DMS114 treated with DMSO at 0.1 percent for 48 hours (cell line): ENCODE results near the gene ARF6.
"Not testable (repeated sequence)": the region's sequence is repeated elsewhere in the genome, so short reads cannot be mapped to it uniquely, and the experiment has no call there.

Experiments
- DNase-seq: peaks from one replicate; lab custom pipeline; 2025; ENCODE audit not compliant: unreplicated experiment; lab: John Stamatoyannopoulos, UW

Gene ARF6

DNA sequence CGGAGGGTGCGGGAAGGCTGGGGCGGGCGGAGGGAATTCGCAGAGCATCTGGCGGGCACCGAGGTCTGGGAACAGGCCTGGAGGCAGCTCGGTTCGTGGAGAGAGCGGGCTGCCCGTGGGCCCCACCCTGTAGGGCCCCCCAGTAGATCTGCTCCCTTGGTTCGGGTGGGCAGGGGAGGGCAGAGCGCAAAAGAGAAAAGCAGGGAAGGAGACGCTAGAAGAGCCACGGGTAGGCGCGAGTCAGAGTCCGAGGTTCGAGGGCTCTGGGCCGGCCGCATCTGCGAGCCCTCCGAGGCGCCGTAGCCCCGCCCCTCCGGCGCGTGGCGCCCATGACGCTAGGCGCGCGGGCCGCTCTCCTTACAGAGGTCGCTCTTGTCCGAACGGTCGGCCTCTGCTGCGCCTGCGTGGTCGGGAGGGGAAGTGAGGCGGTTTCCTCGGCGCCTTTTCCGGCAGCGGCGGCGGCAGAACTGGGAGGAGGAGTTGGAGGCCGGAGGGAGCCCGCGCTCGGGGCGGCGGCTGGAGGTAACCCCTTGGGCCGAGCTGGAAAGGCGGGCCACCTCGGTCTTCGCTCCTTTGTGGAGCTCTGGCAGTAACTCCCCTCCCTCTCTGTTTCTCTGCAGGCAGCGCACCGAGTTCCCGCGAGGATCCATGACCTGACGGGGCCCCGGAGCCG lies at the start of gene ARF6:
ARF6 (plus strand) TSS at position 447 of the 673 bp plus-strand sequence. CDS start 655 bp downstream, outside the sequence.
- peak; percentile 83 for DNase-seq

DNA sequence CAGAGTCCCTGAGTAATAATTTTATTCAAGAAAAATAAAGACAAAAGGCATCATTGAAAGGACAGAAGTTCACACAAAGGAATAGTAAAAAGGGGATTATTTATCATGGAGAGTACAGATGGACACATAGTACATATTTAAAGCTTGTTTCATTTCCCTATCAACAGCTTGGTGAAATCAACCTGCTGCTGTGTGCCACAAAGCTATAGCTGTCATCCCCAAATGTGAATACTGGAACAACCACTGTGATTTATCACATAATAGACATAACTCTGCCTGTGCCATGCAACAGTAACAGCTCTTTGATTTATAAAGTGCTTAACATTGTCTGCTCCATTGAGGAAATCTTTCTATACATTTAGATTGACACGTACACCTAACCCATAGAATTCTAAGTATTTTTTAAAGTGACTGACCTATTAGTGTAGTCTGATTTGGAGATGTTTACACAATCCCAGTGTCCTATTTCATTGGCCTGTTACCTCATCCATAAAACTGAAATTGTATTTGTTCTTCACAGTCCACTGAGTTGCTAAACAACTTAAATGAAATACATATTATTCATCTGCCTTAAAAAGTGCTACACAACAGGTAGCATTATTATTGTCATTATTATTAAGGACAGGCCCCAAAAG lies 43.6 kb upstream of the ARF6 start:
- DNase-seq, result no peak

DNA sequence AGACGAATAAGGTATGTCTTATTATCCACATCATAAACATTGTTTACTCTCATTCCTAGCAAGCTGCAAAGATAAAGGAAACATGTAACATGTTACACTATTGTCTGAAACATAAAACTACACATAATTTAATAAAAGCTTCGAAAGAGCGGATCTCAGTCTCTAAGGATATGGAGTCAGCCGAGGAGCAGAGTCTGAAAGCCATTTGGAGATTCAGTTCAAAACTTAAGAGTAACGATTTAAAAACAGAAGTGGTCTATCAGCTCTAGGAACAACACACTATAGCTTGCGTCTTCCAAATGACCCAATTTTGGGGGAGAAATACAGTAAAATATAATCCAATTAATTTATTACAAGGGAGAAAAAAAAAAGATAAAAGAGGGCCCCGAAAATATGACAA lies 41.1 kb upstream of the ARF6 start:
- DNase-seq, result no peak

DNA sequence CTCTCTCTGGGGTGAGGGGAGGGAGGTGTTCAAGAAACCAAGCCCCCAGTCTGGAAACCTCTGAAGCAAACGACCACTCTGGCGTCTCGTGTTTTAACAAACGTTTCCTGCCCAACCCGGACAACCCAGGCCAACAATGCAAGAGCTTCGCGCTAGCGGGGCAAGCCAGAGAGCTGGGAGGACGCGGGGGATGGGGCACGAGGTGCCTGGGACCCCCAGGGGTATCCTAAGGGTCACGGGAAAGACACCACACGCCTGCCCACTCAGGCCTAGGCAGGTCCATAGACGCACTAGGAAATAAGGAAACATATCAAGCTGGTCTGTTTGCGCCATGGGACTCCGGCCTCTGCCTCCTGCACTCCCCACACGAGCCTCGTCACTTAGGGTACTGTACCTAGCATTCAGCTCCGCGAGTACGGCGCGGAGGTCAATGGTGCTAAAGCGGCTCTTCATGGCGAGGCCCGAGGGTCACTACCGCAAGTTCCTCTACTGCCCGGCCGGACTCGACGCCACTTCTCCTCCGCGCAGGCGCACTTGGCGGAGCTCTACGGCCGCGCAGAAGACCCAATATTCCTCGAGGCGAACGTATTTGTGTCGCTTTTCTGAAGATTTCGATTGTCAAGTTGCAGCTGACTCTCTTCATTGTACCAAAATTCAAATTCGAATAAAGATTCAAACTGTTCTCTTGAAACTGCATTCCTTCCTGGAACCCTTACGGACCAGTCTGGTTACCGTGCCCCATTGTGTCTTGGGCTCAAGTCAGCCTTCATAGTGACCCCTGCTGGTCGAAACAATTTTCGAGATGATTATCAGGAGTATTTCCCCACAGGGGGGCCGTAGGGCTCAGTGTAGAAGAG lies 40.4 kb upstream of the ARF6 start, which contains the start of gene NEMF:
NEMF (minus strand) TSS at position 488 of the 857 bp plus-strand sequence; CDS start at position 453, 35 bp downstream.
- DNase-seq, result peak; percentile 88

DNA sequence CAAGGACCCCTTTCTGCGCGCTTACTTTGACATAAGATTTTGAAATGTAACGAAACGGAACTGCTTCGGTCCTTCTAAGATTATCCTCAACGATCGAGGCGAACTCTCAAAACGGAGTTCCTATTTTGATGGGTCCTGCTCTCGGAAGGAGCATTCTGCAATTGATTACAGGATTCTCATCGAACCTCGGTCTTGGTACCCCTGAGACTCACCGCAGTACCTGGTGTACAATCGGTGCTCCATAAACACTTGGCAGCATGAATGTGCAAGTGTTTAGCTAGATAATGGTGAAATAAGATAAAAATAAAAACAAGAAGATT lies 39.8 kb upstream of the ARF6 start:
- DNase-seq, result no peak

DNA sequence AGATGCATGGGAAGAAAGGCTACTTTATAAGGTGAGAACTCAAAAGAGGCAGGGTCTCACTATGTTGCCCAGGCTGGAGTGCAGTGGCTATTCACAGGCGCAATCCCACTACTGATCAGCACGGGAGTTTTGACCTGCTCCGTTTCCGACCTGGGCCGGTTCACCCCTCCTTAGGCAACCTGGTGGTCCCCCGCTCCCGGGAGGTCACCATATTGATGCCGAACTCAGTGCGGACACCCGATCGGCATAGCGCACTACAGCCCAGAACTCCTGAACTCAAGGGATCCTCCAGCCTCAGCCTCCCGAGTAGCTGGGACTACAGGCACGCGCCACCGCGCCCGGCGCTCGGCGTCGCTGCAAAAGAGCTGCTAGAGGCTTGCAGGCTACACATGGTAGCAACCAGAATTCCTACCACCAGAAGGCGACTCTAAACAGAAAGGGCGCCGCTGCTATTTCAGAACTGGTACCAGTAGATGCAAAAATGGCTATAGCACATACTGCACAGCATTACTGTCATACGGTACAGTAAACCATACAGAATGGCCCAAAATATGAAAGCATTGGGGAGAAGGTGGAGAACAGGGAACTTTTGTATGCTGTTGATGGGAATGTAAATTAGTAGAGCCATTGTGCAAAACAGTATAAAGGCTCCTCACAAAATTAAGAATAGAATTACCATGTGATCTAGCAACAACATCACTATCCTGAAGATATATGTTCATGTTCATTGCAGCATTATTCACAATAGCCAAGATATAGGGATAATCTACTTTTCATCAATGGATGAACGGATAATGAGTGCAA lies 39.1 kb upstream of the ARF6 start:
- DNase-seq, result peak; percentile 43

DNA sequence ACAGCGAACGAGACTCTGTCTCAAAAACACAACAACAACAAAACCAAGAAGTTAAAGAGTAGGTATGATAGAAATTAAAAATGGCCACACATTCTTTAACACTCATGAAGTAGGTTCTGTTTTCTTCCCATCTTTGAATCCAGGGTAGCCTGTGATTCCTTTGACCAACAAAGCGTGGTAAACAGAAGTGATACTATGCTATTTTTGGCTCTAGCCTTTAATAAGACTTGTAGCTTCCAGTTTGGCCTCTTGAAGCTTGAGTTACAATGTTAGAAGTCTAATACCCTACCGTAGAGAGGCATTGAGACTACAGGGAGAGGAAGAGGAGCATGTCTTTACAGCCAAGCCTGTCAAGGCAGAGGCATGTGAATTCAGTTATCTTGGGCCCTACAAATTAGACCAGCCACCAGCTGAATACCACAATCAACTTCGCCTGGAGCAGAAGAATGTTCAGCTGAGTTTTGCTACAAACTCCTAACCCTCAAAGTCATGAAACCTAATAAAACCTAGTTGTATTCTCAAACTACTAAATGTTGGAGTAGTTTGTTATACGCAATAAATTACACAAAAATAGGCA lies 35.4 kb upstream of the ARF6 start:
- no peak for DNase-seq

DNA sequence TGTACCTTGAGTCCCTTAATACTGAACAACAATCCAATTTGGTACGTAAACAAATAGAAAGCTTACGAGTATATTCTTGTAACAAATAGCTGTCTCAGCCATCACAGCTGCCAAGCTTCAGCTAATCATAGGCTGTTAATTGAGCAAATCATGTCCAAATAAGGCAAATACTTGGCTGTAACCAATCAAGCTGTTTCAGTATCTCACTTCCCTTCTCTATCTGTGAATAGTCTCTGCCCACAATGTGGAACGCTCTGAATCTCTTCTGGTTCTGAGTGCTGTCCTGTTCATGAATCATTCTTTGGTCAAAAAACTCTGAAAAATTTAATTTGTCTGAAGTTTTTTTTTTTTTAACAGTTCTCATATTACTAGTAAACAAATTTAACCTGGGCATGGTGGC lies 34.5 kb upstream of the ARF6 start:
- DNase-seq, result no peak

DNA sequence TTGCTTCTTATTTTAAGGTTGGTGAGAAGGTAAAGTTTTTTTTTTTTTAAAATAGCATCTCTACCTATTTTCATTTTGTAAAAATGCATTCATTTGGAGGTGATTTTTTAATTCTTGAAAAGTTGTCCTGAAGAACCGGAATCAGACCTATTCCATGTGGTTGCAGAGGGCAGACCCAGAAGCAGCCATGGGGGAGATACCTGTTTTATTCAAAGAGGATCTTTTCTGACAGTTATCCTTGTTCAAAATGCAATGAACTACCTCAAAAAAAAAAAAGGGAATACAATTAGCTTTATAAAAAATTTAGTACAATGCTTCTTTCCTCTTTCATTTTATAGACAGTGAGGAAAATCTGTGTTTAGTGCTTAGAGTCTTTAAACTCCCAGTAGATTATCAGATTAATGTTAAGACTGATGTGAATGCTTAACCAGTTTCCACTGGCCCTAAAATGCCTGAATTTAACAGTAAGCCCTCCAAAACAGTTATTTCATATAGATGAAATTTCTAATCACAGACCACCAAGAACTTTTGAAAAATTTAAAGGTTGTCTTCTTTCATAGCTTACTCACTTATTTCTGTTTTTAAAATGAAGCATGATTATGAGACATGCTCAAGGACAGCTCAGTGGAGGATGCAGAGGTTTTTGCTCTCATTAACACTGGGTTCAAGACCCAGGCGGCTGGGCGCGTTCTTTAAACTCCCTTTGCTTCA lies 31.7 kb upstream of the ARF6 start:
- DNase-seq, result no peak

- DNase-seq, result peak; percentile 72
Observed at GRCh38 chr14:49861699-49862088, 31.2 kb upstream of the ARF6 start.

DNA sequence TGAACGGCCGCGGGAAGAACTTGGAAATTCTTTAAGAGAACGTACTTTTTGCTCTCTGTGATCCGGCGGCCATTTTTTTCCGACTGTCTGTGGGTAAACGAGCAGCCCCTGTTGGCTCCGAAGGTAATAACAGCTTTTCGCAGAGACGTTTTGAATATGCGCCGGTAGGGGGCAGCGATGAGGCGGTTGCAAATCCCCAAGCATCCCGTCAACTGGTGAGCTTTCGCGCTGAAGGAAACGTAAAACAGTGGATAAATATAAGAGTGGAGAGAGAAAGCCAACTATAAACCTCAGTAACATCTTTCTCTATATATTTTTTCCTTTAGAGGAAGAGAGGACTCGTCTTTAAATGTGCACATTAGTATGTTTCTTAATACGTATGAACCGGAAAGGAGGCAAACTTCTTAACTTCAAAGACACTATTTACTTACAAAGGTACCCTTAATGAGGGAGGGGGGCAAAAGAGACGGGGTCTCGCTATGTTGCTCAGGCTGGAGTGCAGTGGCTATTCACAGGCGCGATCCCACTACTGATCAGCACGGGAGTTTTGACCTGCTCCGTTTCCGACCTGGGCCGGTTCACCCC lies 30.7 kb upstream of the ARF6 start:
- peak; percentile 72 for DNase-seq

- no peak for DNase-seq
Observed at GRCh38 chr14:49863487-49864281, 29.2 kb upstream of the ARF6 start.

GRCh38 chr14:49865431-49865859 lies 27.4 kb upstream of the ARF6 start:
- peak; percentile 31 for DNase-seq

DNA sequence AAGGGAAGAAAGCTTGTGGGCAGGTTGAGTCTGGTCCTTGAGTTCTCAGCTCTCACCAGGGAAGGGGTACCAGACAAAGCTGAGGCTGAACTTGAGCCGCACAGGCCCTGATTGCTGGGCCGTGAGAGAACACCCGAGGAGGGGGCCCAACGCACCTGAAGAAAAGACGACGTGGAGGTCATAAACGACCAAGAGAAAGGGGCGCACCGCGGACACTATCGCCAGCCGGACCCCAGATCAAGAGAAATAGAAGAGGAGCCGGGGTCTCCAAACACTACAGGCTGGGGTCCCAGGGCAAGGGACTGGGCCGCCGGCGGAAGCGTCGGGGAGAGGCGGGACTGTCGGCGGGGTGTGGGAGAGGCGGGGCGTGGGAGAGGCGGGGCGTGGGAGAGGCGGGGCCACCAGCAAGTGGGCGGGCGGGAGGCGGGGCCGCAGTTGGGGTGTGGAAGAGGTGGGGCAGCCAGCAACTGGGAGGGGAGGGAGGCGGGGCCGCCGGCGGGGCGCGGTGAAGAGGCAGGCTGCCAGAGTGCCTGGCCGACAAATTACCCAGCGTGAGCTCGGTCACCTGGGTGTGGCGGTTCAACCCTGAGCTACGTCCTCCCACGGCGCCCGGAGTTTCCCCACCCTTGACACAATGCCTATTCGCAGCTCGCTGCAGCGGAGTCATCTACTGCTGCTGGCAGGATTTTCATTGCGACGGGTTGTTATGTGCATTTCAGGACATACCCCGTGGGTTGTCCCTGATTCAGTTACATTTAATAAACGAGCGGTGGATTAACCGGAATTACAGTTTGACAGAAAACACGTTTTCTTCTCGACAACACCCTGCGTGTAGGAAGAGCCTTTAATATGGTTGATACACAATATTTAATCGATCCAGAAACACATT lies 24.8 kb upstream of the ARF6 start:
- DNase-seq, result peak; percentile 77

DNA sequence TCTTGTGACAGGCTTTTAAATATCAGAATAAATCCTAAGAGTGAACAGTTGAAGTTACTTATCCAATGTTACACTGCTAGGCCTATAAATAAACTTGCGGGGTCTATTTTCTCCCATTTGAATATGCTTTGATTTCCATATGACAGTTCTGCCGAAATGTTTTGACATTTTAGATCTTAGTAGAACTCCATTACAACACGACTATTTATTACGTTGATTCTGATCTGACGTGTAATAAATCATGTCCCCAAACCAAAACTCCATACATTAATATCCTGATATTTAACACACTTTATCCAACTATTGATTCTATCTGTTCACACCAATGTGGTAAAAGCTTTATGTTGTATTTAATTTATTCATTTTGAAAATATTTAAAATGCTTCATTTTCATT lies 24.2 kb upstream of the ARF6 start:
- no peak for DNase-seq

DNA sequence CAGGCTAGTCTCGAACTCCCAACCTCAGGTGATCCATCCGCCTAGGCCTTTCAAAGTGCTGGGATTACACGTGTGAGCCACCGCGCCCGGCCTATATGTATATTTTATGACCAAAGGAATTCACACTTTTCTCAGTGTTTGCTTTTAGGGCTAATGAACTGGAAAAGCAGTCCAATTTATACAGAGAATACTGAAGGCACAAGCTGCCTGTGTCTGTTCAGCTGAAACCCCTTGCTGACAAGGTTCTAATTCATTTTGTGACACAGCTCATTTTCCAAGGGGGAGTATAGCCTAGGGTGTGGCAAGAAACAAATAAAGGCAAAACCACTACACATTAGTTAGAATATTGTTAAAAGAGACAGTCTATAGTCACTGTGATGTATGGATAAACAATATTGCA lies 22.0 kb upstream of the ARF6 start:
- no peak for DNase-seq

DNA sequence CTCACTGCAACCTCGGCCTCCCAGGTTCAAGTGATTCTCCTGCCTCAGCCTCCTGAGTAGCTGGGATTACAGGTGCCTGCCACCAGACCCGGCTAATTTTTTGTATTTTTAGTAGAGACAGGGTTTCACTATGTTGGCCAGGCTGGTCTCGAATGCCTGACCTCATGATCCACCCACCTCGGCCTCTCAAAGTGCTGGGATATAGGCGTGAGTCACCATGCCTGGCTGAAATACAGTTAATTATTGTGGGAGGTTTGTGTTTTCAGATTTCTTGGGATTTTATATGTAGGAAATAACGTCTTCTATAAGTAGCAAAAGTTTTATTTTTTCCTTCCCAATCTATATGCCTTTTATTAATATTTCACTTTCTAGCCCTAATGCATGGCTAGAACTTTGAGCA lies 19.3 kb upstream of the ARF6 start:
- not testable (repeated sequence) for DNase-seq

DNA sequence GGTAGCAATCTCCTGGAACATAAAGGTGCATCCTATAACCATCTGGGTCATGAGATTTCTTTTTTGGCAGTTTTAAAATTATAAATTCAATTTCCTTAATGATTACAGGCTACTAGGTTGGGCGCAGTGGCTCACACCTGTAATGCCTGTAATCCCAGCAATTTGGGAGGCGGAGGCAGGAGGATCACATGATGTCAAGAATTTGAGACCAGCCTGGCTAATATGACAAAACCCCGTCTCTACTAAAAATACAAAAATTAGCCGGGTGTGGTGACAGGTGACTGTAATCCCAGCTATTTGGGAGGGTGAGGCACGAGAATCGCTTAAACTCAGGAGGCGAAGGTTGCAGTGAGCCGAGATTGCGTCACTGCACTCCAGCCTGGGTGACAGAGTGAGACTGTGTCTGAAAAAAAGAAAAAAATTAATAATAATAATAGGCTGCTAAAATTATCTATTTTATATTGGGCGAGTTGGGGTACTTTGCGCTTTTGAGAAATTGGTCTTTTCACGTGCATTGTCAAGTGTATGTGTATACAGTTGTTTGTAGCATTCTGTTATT lies 17.2 kb upstream of the ARF6 start:
- DNase-seq, result no peak
